ENCODE results near the gene PCID2. TPM values are rescaled to one million over a fixed set of nuclear protein-coding genes. Genes with fewer than 3 reads are reported as not detected.
A peak's percentile ranks its signal among the peaks of the same experiment; 100 is the strongest.

The PCID2 gene
- total RNA-seq, 1 donor: 48.5 TPM

GRCh38 chr13:113161433-113161832 lies 47.0 kb downstream of the PCID2 start:
- Histone ChIP-seq H3K9me3 (ENCODE audit: low read depth, low read length) (no peaks in the 10 kb centered on the region), H3K4me3 (ENCODE audit: insufficient read depth, low read length) (no peak overlapping the region), H3K79me2 (ENCODE audit: insufficient read depth, low read length) (no peaks in the 10 kb centered on the region), H3K27me3 (ENCODE audit: insufficient read depth, low read length) (peaks cover 17% of the 10 kb centered on the region), H4K20me1 (ENCODE audit: insufficient read depth, low read length) (no peaks in the 10 kb centered on the region), H3K36me3 (ENCODE audit: insufficient read depth, low read length) (no peaks in the 10 kb centered on the region), H3K27ac (ENCODE audit: low read depth, low read length) (no peak overlapping the region), H3K4me1 (ENCODE audit: insufficient read depth, low read length) (no peaks in the 10 kb centered on the region), H3K4me2 (ENCODE audit: insufficient read depth, low read length) (no peak overlapping the region), H2AFZ (ENCODE audit: low read length) (no peak overlapping the region)
- no peak for TF ChIP-seq CTCF (IDR thresholded peaks at IDR 0.05; ENCODE audit: extremely low read depth, low read depth, low read length)
- DNase-seq (ENCODE audit: insufficient read length, low spot score, missing footprints): peak; percentile 86

GRCh38 chr13:113160983-113161382 lies 47.5 kb downstream of the PCID2 start:
- no peak for DNase-seq (ENCODE audit: insufficient read length, low spot score, missing footprints)
- no peaks in the 10 kb centered on the region for H3K4me1 ChIP-seq (ENCODE audit: insufficient read depth, low read length)
- H3K4me3 ChIP-seq (ENCODE audit: insufficient read depth, low read length): no peak overlapping the region
- H3K27ac ChIP-seq (ENCODE audit: low read depth, low read length): no peak overlapping the region
- no peaks in the 10 kb centered on the region for H3K9me3 ChIP-seq (ENCODE audit: low read depth, low read length)
- no peak overlapping the region for H3K4me2 ChIP-seq (ENCODE audit: insufficient read depth, low read length)
- H4K20me1 ChIP-seq (ENCODE audit: insufficient read depth, low read length): no peaks in the 10 kb centered on the region
- no peaks in the 10 kb centered on the region for H3K79me2 ChIP-seq (ENCODE audit: insufficient read depth, low read length)
- no peak overlapping the region for H2AFZ ChIP-seq (ENCODE audit: low read length)
- no peaks in the 10 kb centered on the region for H3K36me3 ChIP-seq (ENCODE audit: insufficient read depth, low read length)
- peaks cover 17% of the 10 kb centered on the region for H3K27me3 ChIP-seq (ENCODE audit: insufficient read depth, low read length)
- no peak for TF ChIP-seq CTCF (IDR thresholded peaks at IDR 0.05; ENCODE audit: extremely low read depth, low read depth, low read length)

GRCh38 chr13:113159701-113160100 lies 48.8 kb downstream of the PCID2 start:
- peak; percentile 52 for DNase-seq (ENCODE audit: insufficient read length, low spot score, missing footprints)
- no peaks in the 10 kb centered on the region for H3K79me2 ChIP-seq (ENCODE audit: insufficient read depth, low read length)
- no peak overlapping the region for H3K4me3 ChIP-seq (ENCODE audit: insufficient read depth, low read length)
- H3K4me1 ChIP-seq (ENCODE audit: insufficient read depth, low read length): no peaks in the 10 kb centered on the region
- TF ChIP-seq CTCF (IDR thresholded peaks at IDR 0.05; ENCODE audit: extremely low read depth, low read depth, low read length): no peak
- H3K9me3 ChIP-seq (ENCODE audit: low read depth, low read length): no peaks in the 10 kb centered on the region
- no peaks in the 10 kb centered on the region for H4K20me1 ChIP-seq (ENCODE audit: insufficient read depth, low read length)
- no peaks in the 10 kb centered on the region for H3K36me3 ChIP-seq (ENCODE audit: insufficient read depth, low read length)
- H2AFZ ChIP-seq (ENCODE audit: low read length): no peak overlapping the region
- H3K27ac ChIP-seq (ENCODE audit: low read depth, low read length): no peak overlapping the region
- no peak overlapping the region for H3K4me2 ChIP-seq (ENCODE audit: insufficient read depth, low read length)
- H3K27me3 ChIP-seq (ENCODE audit: insufficient read depth, low read length): peaks cover 17% of the 10 kb centered on the region

- H4K20me1 ChIP-seq (ENCODE audit: insufficient read depth, low read length): no peaks in the 10 kb centered on the region
- H2AFZ ChIP-seq (ENCODE audit: low read length): no peak overlapping the region
- H3K4me2 ChIP-seq (ENCODE audit: insufficient read depth, low read length): no peak overlapping the region
- no peak for TF ChIP-seq CTCF (IDR thresholded peaks at IDR 0.05; ENCODE audit: extremely low read depth, low read depth, low read length)
- H3K36me3 ChIP-seq (ENCODE audit: insufficient read depth, low read length): no peaks in the 10 kb centered on the region
- no peak overlapping the region for H3K4me3 ChIP-seq (ENCODE audit: insufficient read depth, low read length)
- no peak overlapping the region for H3K27ac ChIP-seq (ENCODE audit: low read depth, low read length)
- peak; percentile 67 for DNase-seq (ENCODE audit: insufficient read length, low spot score, missing footprints)
- H3K9me3 ChIP-seq (ENCODE audit: low read depth, low read length): no peaks in the 10 kb centered on the region
- H3K4me1 ChIP-seq (ENCODE audit: insufficient read depth, low read length): no peaks in the 10 kb centered on the region
- no peaks in the 10 kb centered on the region for H3K79me2 ChIP-seq (ENCODE audit: insufficient read depth, low read length)
- peaks cover 17% of the 10 kb centered on the region for H3K27me3 ChIP-seq (ENCODE audit: insufficient read depth, low read length)
Measured at GRCh38 chr13:113158946-113159345, 49.5 kb downstream of the PCID2 start.
